Naive thymus-derived CD8-positive, alpha-beta T cell (primary cell): ENCODE measurements around the gene ANKS1B. TPM values are rescaled to one million over a fixed set of nuclear protein-coding genes. Genes with fewer than 3 reads are reported as not detected.

Experiments used
- ATAC-seq, 2 donors: fragments of 150-1000 bp; cut with Tn5 transposase in 1 of 2; sonication (Bioruptor Pico), chemical (Tn5 transposase) in 1 of 2; 1 replicate in 1 of 2; 2 replicates in 1 of 2; pipeline ENCODE4 v1.10.0; 2021; ENCODE audit warnings: mild to moderate bottlenecking in 2 of 2, moderate library complexity in 2 of 2
- POLR2A ChIA-PET: fragments of 350-600 bp; sonication (Branson Sonifier 250); formaldehyde crosslinking; loops from one replicate; lab custom pipeline; 2021; ENCODE audit warnings: antibody characterized with exemption; lab: Charles Lee
- DNase-seq, 10 donors: peaks; one replicate each; pipeline versions ENCODE4 v3.0.0 to v3.0.0-alpha.2; 2020 to 2022
- H3K27ac Mint-ChIP-seq, 10 donors: one replicate each; pipeline ENCODE4 v1.8.0; 2020 to 2022; ENCODE audit warnings: mild to moderate bottlenecking in 10 of 10, mixed read lengths in 10 of 10, moderate library complexity in 4 of 10, inconsistent platforms in 1 of 10
- H3K27me3 Mint-ChIP-seq, 5 donors: one replicate each; pipeline ENCODE4 v1.8.0; 2021 to 2022; ENCODE audit warnings: mixed read lengths in 5 of 5
- H3K36me3 Mint-ChIP-seq, 3 donors: one replicate each; pipeline ENCODE4 v1.8.0; 2020 to 2022; ENCODE audit warnings: mixed read lengths in 3 of 3, mild to moderate bottlenecking in 2 of 3, inconsistent platforms in 1 of 3
- H3K4me1 Mint-ChIP-seq, 4 donors: one replicate each; pipeline ENCODE4 v1.8.0; 2021 to 2022; ENCODE audit warnings: mixed read lengths in 4 of 4
- H3K4me3 Mint-ChIP-seq, 10 donors: one replicate each; pipeline ENCODE4 v1.8.0; 2020 to 2022; ENCODE audit warnings: mild to moderate bottlenecking in 10 of 10, mixed read lengths in 10 of 10, moderate library complexity in 6 of 10, inconsistent platforms in 1 of 10
- H3K9me3 Mint-ChIP-seq, 9 donors: one replicate each; pipeline ENCODE4 v1.8.0; 2020 to 2022; ENCODE audit warnings: mixed read lengths in 9 of 9, mild to moderate bottlenecking in 3 of 9, inconsistent platforms in 1 of 9, moderate library complexity in 1 of 9
- polyA plus RNA-seq, 3 donors: library from polyadenylated mRNA; unstranded; fragments of 300-500 nt; fragmentation: Illumina TruSeq; gene quantifications; one replicate each; pipeline ENCODE4 v1.2.3, GENCODE V29; 2021
- total RNA-seq, 8 experiments: library from RNA in 2 of 8; stranded (reverse) in 2 of 8; gene quantifications; one replicate each; pipeline ENCODE4 v1.2.3 and lab custom pipeline; 2021 to 2026

ANKS1B gene
- total and polyA plus RNA-seq, 5 experiments from 2014 or later: not detected

GRCh38 chr12:99223579-99223978, 761.2 kb downstream of the ANKS1B start:
- no peaks in the 10 kb centered on the region for H3K27me3 Mint-ChIP-seq
- H3K9me3 Mint-ChIP-seq: peaks cover 0 to 7% (median 0%) of the 10 kb centered on the region in 9 donors
- H3K4me1 Mint-ChIP-seq: no peaks in the 10 kb centered on the region
- DNase-seq (no peak), ATAC-seq (no peak)
- no peaks in the 10 kb centered on the region for H3K36me3 Mint-ChIP-seq
- H3K4me3 Mint-ChIP-seq: no peak overlapping the region
- POLR2A ChIA-PET: no interaction called here
- no peak overlapping the region for H3K27ac Mint-ChIP-seq

GRCh38 chr12:99213047-99213446, 771.7 kb downstream of the ANKS1B start:
- H3K27me3 Mint-ChIP-seq: peaks cover 0 to 3% (median 0%) of the 10 kb centered on the region in 5 donors
- no peaks in the 10 kb centered on the region for H3K36me3 Mint-ChIP-seq
- DNase-seq: no peak
- ATAC-seq: no peak
- no peak overlapping the region for H3K27ac Mint-ChIP-seq
- peaks cover 0 to 2% (median 0%) of the 10 kb centered on the region in 4 donors for H3K4me1 Mint-ChIP-seq
- no peak overlapping the region for H3K4me3 Mint-ChIP-seq
- POLR2A ChIA-PET: no interaction called here
- H3K9me3 Mint-ChIP-seq: peaks cover 2 to 24% (median 12%) of the 10 kb centered on the region in 9 donors

GRCh38 chr12:99212275-99212674, 772.5 kb downstream of the ANKS1B start:
- no peak for ATAC-seq
- Mint-ChIP-seq H3K4me3 (no peak overlapping the region), H3K9me3 (peaks cover 2 to 20% (median 12%) of the 10 kb centered on the region in 9 donors), H3K4me1 (peaks cover 0 to 2% (median 0%) of the 10 kb centered on the region in 4 donors), H3K27me3 (peaks cover 0 to 3% (median 0%) of the 10 kb centered on the region in 5 donors), H3K27ac (no peak overlapping the region), H3K36me3 (no peaks in the 10 kb centered on the region)
- DNase-seq: no peak
- POLR2A ChIA-PET: no interaction called here

GRCh38 chr12:99205111-99205510, 779.6 kb downstream of the ANKS1B start:
- Mint-ChIP-seq H3K4me3 (no peak overlapping the region), H3K27ac (no peak overlapping the region), H3K4me1 (no peaks in the 10 kb centered on the region), H3K9me3 (peaks cover 0 to 20% (median 2%) of the 10 kb centered on the region in 9 donors), H3K36me3 (no peaks in the 10 kb centered on the region), H3K27me3 (peaks cover 0 to 2% (median 0%) of the 10 kb centered on the region in 5 donors)
- no peak for DNase-seq
- no peak for ATAC-seq
- POLR2A ChIA-PET: no interaction called here

GRCh38 chr12:99201906-99202645, 782.7 kb downstream of the ANKS1B start:
- no peaks in the 10 kb centered on the region for H3K4me1 Mint-ChIP-seq
- no peak for DNase-seq
- ATAC-seq: no peak
- no peak overlapping the region for H3K4me3 Mint-ChIP-seq
- POLR2A ChIA-PET: no interaction called here
- no peaks in the 10 kb centered on the region for H3K36me3 Mint-ChIP-seq
- no peak overlapping the region for H3K27ac Mint-ChIP-seq
- peaks cover 0 to 3% (median 0%) of the 10 kb centered on the region in 5 donors for H3K27me3 Mint-ChIP-seq
- H3K9me3 Mint-ChIP-seq: peaks cover 0 to 14% (median 5%) of the 10 kb centered on the region in 9 donors

GRCh38 chr12:99200711-99201384, 783.9 kb downstream of the ANKS1B start:
- H3K36me3 Mint-ChIP-seq: no peaks in the 10 kb centered on the region
- no peak overlapping the region for H3K4me3 Mint-ChIP-seq
- ATAC-seq: no peak
- peaks cover 0 to 20% (median 5%) of the 10 kb centered on the region in 9 donors for H3K9me3 Mint-ChIP-seq
- H3K4me1 Mint-ChIP-seq: no peaks in the 10 kb centered on the region
- POLR2A ChIA-PET: no interaction called here
- H3K27ac Mint-ChIP-seq: no peak overlapping the region
- H3K27me3 Mint-ChIP-seq: peaks cover 0 to 3% (median 0%) of the 10 kb centered on the region in 5 donors
- DNase-seq: no peak

- POLR2A ChIA-PET: no interaction called here
- Mint-ChIP-seq H3K27me3 (peaks cover 0 to 3% (median 0%) of the 10 kb centered on the region in 5 donors), H3K36me3 (no peaks in the 10 kb centered on the region), H3K9me3 (peaks cover 0 to 18% (median 7%) of the 10 kb centered on the region in 9 donors), H3K4me1 (no peaks in the 10 kb centered on the region), H3K27ac (no peak overlapping the region), H3K4me3 (no peak overlapping the region)
- no peak for DNase-seq
- ATAC-seq: no peak
Observed at GRCh38 chr12:99195474-99195873, 789.3 kb downstream of the ANKS1B start.

- no peaks in the 10 kb centered on the region for H3K27me3 Mint-ChIP-seq
- H3K4me1 Mint-ChIP-seq: no peaks in the 10 kb centered on the region
- no peak overlapping the region for H3K27ac Mint-ChIP-seq
Observed at GRCh38 chr12:99192489-99192888, 792.2 kb downstream of the ANKS1B start.

GRCh38 chr12:99176871-99177270, 807.9 kb downstream of the ANKS1B start:
- POLR2A ChIA-PET: no interaction called here
- no peak overlapping the region for H3K4me3 Mint-ChIP-seq
- DNase-seq (no peak), ATAC-seq (no peak)
- H3K27me3 Mint-ChIP-seq: peaks cover 0 to 1% (median 0%) of the 10 kb centered on the region in 5 donors
- H3K36me3 Mint-ChIP-seq: no peaks in the 10 kb centered on the region
- no peaks in the 10 kb centered on the region for H3K4me1 Mint-ChIP-seq
- H3K9me3 Mint-ChIP-seq: peaks cover 0 to 10% (median 8%) of the 10 kb centered on the region in 9 donors
- no peak overlapping the region for H3K27ac Mint-ChIP-seq

More at GRCh38 chr12:99192489-99192888, 792.2 kb downstream of the ANKS1B start:
- ATAC-seq (no peak), DNase-seq (no peak)
- POLR2A ChIA-PET: no interaction called here
- Mint-ChIP-seq H3K4me3 (no peak overlapping the region), H3K36me3 (peaks cover 0 to 5% (median 0%) of the 10 kb centered on the region in 3 donors), H3K9me3 (peaks cover 3 to 28% (median 12%) of the 10 kb centered on the region in 9 donors)

GRCh38 chr12:99170461-99170860, 814.3 kb downstream of the ANKS1B start:
- POLR2A ChIA-PET: no interaction called here
- H3K9me3 Mint-ChIP-seq: peaks cover 0 to 3% (median 0%) of the 10 kb centered on the region in 9 donors
- no peaks in the 10 kb centered on the region for H3K27me3 Mint-ChIP-seq
- H3K4me1 Mint-ChIP-seq: no peaks in the 10 kb centered on the region
- H3K4me3 Mint-ChIP-seq: no peak overlapping the region
- DNase-seq (no peak), ATAC-seq (no peak)
- H3K36me3 Mint-ChIP-seq: no peaks in the 10 kb centered on the region
- H3K27ac Mint-ChIP-seq: no peak overlapping the region

GRCh38 chr12:99170037-99170436, 814.7 kb downstream of the ANKS1B start:
- H3K4me1 Mint-ChIP-seq: no peaks in the 10 kb centered on the region
- no peak for DNase-seq
- ATAC-seq: no peak
- no peak overlapping the region for H3K27ac Mint-ChIP-seq
- POLR2A ChIA-PET: no interaction called here
- H3K9me3 Mint-ChIP-seq: peaks cover 0 to 3% (median 0%) of the 10 kb centered on the region in 9 donors
- H3K4me3 Mint-ChIP-seq: no peak overlapping the region
- H3K27me3 Mint-ChIP-seq: no peaks in the 10 kb centered on the region
- H3K36me3 Mint-ChIP-seq: no peaks in the 10 kb centered on the region

GRCh38 chr12:99157946-99158345, 826.8 kb downstream of the ANKS1B start:
- Mint-ChIP-seq H3K27me3 (no peaks in the 10 kb centered on the region), H3K36me3 (no peaks in the 10 kb centered on the region), H3K9me3 (peaks cover 0 to 24% (median 3%) of the 10 kb centered on the region in 9 donors), H3K4me1 (no peaks in the 10 kb centered on the region), H3K4me3 (no peak overlapping the region), H3K27ac (no peak overlapping the region)
- DNase-seq (no peak), ATAC-seq (no peak)
- POLR2A ChIA-PET: no interaction called here

GRCh38 chr12:99154983-99155336, 829.8 kb downstream of the ANKS1B start:
- Mint-ChIP-seq H3K27me3 (no peaks in the 10 kb centered on the region), H3K4me3 (no peak overlapping the region), H3K9me3 (peaks cover 0 to 15% (median 0%) of the 10 kb centered on the region in 9 donors), H3K36me3 (no peaks in the 10 kb centered on the region), H3K4me1 (no peaks in the 10 kb centered on the region), H3K27ac (no peak overlapping the region)
- POLR2A ChIA-PET: no interaction called here
- no peak for DNase-seq
- no peak for ATAC-seq
